SU-DHL-6 (cell line): Measurements from ENCODE around the gene PTPN14.

ENCODE experiments used
- H2AFZ ChIP-seq: fragments of 200-600 bp; sonication (generic); 2 replicates; pipeline ENCODE4 v1.6.1; 2014; ENCODE audit warnings: low read depth, mild to moderate bottlenecking, moderate library complexity, mixed read lengths, antibody characterized with exemption, low read length; ENCODE audit not compliant: severe bottlenecking
- H3F3A ChIP-seq: fragments of 200-600 bp; shearing (Covaris generic); 2 replicates; pipeline ENCODE4 v1.6.0; 2016; ENCODE audit warnings: antibody characterized with exemption, mild to moderate bottlenecking; ENCODE audit not compliant: insufficient read depth
- H3K27ac ChIP-seq: fragments of 200-600 bp; sonication (generic); 2 replicates; pipeline ENCODE4 v1.5.1; 2016; ENCODE audit warnings: low read depth, mild to moderate bottlenecking, low read length, moderate library complexity, mixed read lengths
- H3K27me3 ChIP-seq: fragments of 200-600 bp; sonication (generic), shearing (Covaris generic); 2 replicates; pipeline ENCODE4 v1.6.0; 2014; ENCODE audit warnings: mild to moderate bottlenecking, low read length
- H3K36me3 ChIP-seq: fragments of 200-600 bp; sonication (generic); 2 replicates; pipeline ENCODE4 v1.6.1; 2014; ENCODE audit warnings: mild to moderate bottlenecking, low read length, mixed read lengths
- H3K4me2 ChIP-seq: fragments of 300-600, 200-600 bp; shearing (Covaris generic), sonication (generic); 2 replicates; pipeline ENCODE4 v1.6.0; 2014; ENCODE audit warnings: low read length, low read depth, mild to moderate bottlenecking; ENCODE audit not compliant: poor library complexity, severe bottlenecking
- H3K4me3 ChIP-seq: fragments of 200-600 bp; sonication (generic); 2 replicates; pipeline ENCODE4 v1.5.1; 2014; ENCODE audit warnings: antibody characterized with exemption, low read length, mild to moderate bottlenecking, mixed read lengths; ENCODE audit not compliant: insufficient read depth, poor library complexity, severe bottlenecking
- H3K79me2 ChIP-seq: fragments of 200-600 bp; sonication (generic); 2 replicates; pipeline ENCODE4 v1.6.1; 2014; ENCODE audit warnings: mild to moderate bottlenecking, low read length, moderate library complexity; ENCODE audit not compliant: insufficient read depth
- H3K9ac ChIP-seq: fragments of 200-600 bp; sonication (generic); 2 replicates; pipeline ENCODE4 v1.7.0; 2014; ENCODE audit warnings: mild to moderate bottlenecking, low read length
- H3K9me2 ChIP-seq: fragments of 200-600 bp; sonication (generic); replicated peaks from 2 replicates; pipeline ENCODE4 v1.6.1; 2014; ENCODE audit warnings: low read length; ENCODE audit not compliant: insufficient read depth
- H3K9me3 ChIP-seq: fragments of 200-600 bp; sonication (generic); 2 replicates; pipeline ENCODE4 v1.6.1; 2014; ENCODE audit warnings: low read length, mixed read lengths; ENCODE audit not compliant: insufficient read depth
- H4K20me1 ChIP-seq: fragments of 200-600 bp; sonication (generic); 2 replicates; pipeline ENCODE4 v1.6.1; 2014; ENCODE audit warnings: low read depth, mild to moderate bottlenecking, antibody characterized with exemption, low read length, moderate library complexity, mixed read lengths
- CTCF ChIP-seq: fragments of 200-600 bp; sonication (generic); IDR thresholded peaks from one replicate; pipeline ENCODE4 v1.5.1; 2017; ENCODE audit warnings: antibody characterized with exemption, mild to moderate bottlenecking, low read length, moderate library complexity; ENCODE audit not compliant: insufficient read depth, poor library complexity, severe bottlenecking
- EZH2phosphoT487 ChIP-seq: fragments of 200-600 bp; sonication (generic), shearing (Covaris generic); conservative IDR thresholded peaks from 2 replicates; pipeline ENCODE4 v1.6.1; 2018; ENCODE audit warnings: mild to moderate bottlenecking, antibody characterized with exemption, low read length, moderate library complexity, mixed read lengths

The PTPN14 gene

GRCh38 chr1:214414691-214415090, 136.7 kb downstream of the PTPN14 start:
- no peaks in the 10 kb centered on the region; the same call in 1 of the 2 replicates for H3K27me3 ChIP-seq
- H3K4me2 ChIP-seq, result no peak overlapping the region
- no peak overlapping the region for H3K9ac ChIP-seq
- H3F3A ChIP-seq, result no peaks in the 10 kb centered on the region
- no peaks in the 10 kb centered on the region for H3K9me3 ChIP-seq
- no peak overlapping the region for H3K27ac ChIP-seq
- H4K20me1 ChIP-seq, result no peaks in the 10 kb centered on the region
- no peaks in the 10 kb centered on the region for H3K36me3 ChIP-seq
- H3K9me2 ChIP-seq, result no peaks in the 10 kb centered on the region
- H3K79me2 ChIP-seq, result no peaks in the 10 kb centered on the region
- no peak overlapping the region for H3K4me3 ChIP-seq
- TF ChIP-seq EZH2phosphoT487, result no peak
- TF ChIP-seq CTCF, result no peak
- no peak overlapping the region for H2AFZ ChIP-seq

DNA sequence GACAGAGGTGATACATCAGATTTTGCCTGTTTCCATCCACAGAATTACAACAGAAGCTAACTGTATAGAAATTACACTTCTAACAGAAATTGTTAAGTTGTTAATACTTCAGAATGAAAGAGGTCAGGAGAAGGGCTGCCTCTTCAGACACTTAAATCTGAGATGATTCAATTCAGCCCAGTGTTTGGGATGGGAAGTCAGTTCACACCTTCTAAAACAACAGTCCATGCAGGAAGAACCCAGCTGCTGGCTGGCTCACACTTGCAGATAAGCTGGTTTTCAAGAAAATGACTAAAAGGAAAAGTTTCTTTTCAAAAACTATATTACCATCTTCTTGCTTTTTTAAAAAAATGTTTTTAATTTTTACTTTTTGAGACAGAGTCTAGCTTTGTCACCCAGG, 138.1 kb downstream of the PTPN14 start:
- no peaks in the 10 kb centered on the region for H4K20me1 ChIP-seq
- no peak overlapping the region for H3K9ac ChIP-seq
- no peaks in the 10 kb centered on the region for H3K27me3 ChIP-seq
- no peak overlapping the region for H2AFZ ChIP-seq
- no peak overlapping the region for H3K4me3 ChIP-seq
- TF ChIP-seq CTCF (no peak), EZH2phosphoT487 (no peak)
- no peaks in the 10 kb centered on the region for H3F3A ChIP-seq
- no peak overlapping the region for H3K27ac ChIP-seq
- no peaks in the 10 kb centered on the region for H3K36me3 ChIP-seq
- H3K9me2 ChIP-seq, result no peaks in the 10 kb centered on the region
- no peaks in the 10 kb centered on the region for H3K9me3 ChIP-seq
- no peak overlapping the region for H3K4me2 ChIP-seq
- no peaks in the 10 kb centered on the region for H3K79me2 ChIP-seq

- Histone ChIP-seq H3K4me3 (no peak overlapping the region), H3K36me3 (no peaks in the 10 kb centered on the region), H3K9ac (no peak overlapping the region), H3K4me2 (no peak overlapping the region), H3K9me3 (no peaks in the 10 kb centered on the region), H3K27ac (no peak overlapping the region), H3K9me2 (no peaks in the 10 kb centered on the region), H3K27me3 (no peaks in the 10 kb centered on the region), H4K20me1 (no peaks in the 10 kb centered on the region), H3F3A (no peaks in the 10 kb centered on the region), H2AFZ (no peak overlapping the region), H3K79me2 (no peaks in the 10 kb centered on the region)
- no peak for TF ChIP-seq EZH2phosphoT487
- TF ChIP-seq CTCF, result no peak
Observed at GRCh38 chr1:214404571-214405213, 146.7 kb downstream of the PTPN14 start.
